Nucleus accumbens (tissue), 56 donors: Measurements from ENCODE around the gene PEBP1.
"Not testable (repeated sequence)": the region's sequence is repeated elsewhere in the genome, so short reads cannot be mapped to it uniquely, and the experiment has no call there.

ENCODE experiments used
- DNase-seq, 56 donors: peaks; one replicate each; lab custom pipeline; 2025; lab: John Stamatoyannopoulos, UW

The PEBP1 gene

DNA sequence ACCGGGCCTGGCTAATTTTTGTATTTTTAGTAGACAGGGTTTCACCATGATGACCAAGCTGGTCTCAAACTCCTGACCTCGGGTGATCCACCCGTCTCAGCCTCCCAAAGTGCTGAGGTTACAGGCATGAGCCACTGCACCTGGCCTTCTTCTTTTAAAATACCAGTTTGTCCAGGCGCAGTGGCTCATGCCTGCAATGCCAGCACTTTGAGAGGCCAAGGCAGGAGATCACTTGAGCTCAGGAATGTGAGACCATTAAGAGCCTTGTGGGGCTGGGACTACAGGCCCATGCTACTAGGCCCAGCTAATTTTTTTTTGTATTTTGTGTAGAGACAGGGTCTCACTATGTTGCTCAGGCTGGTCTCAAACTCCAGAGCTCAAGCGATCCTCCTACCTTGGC lies 8.1 kb upstream of the PEBP1 start:
- no peak for DNase-seq

DNA sequence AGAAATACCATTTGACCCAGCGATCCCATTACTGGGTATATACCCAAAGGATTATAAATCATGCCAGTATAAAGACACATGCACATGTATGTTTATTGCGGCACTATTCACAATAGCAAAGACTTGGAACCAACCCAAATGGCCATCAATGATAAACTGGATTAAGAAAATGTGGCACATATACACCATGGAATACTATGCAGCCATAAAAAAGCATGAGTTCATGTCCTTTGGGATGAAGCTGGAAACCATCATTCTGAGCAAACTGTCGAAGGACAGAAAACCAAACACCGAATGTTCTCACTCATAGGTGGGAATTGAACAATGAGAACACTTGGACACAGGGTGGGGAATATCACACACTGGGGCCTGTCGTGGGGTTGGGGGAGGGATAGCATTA lies 6.5 kb upstream of the PEBP1 start:
- DNase-seq: not testable (repeated sequence)

DNA sequence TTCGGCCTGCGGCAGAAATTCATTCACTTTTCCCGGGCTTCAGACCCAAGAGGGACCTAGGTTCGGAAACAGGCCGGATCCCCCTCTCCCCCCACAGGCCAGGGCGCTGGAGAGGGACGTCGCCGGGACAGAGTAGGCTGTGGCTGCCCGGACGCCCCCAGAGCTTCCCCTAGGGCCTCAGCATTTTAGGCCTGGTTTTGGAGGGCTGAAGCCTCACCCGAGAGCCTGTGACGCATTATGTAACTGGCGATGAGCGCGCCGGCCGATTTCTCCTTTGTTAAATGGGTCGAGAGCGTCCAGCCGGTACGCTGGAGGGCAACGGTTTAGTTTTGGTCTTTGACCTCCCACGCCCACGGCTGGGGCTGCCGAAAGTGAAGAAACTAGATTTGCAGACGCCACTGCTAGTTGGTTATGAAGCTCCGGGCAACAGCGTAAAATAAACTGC lies 657 bp downstream of the PEBP1 start:
- peak in 36 of 56 donors; percentile 8 to 59 (median 34) for DNase-seq

DNA sequence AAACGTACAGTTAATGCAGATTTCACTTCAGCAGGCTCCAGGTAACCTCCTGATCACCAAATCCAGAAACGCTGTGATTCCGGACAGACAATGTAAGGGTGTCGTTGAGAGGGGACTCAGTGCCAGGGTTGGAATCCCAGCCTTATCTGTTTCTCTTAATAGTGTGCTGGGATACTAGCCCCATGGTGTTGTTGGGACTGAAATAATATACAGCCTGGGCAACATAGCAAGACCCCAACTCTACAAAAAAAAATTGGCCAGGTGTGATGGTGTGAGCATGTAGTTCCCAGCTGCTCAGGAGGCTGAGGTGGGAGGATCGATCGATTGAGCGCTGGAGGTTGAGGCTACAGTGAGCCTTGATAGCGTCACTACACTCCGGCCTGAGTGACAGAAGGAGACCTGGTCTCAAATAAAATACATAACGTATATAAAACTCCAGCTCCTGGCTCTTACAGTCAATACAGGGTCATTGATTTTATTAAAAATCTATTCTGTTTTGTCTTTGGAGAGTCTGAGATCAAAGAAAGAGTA lies 1.3 kb downstream of the PEBP1 start:
- DNase-seq: peak in 1 of 56 donors; percentile 19

DNA sequence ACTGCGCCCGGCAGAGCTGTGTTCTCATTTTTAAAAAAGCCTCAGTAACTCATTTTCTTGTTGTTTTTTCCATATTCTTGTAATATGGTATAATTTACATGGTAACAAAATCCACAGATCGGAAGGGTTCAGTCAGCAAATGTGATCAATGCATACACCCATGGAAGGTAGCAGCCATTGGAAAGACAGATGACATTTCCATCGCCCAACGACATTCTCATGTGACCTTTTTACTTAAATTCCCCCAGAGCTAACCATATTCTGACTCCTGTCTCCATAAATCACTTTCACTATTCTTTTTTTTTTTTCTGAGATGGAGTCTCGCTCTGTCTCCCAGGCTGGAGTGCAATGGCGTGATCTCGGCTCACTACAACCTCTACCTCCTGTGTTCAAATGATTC lies 4.9 kb downstream of the PEBP1 start:
- no peak for DNase-seq

DNA sequence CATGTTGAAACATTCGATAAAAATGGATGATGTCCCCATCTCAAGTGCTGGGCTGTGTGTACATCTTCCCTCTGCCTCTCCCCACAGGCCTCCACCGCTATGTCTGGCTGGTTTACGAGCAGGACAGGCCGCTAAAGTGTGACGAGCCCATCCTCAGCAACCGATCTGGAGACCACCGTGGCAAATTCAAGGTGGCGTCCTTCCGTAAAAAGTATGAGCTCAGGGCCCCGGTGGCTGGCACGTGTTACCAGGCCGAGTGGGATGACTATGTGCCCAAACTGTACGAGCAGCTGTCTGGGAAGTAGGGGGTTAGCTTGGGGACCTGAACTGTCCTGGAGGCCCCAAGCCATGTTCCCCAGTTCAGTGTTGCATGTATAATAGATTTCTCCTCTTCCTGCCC lies 8.6 kb downstream of the PEBP1 start:
- DNase-seq: no peak

DNA sequence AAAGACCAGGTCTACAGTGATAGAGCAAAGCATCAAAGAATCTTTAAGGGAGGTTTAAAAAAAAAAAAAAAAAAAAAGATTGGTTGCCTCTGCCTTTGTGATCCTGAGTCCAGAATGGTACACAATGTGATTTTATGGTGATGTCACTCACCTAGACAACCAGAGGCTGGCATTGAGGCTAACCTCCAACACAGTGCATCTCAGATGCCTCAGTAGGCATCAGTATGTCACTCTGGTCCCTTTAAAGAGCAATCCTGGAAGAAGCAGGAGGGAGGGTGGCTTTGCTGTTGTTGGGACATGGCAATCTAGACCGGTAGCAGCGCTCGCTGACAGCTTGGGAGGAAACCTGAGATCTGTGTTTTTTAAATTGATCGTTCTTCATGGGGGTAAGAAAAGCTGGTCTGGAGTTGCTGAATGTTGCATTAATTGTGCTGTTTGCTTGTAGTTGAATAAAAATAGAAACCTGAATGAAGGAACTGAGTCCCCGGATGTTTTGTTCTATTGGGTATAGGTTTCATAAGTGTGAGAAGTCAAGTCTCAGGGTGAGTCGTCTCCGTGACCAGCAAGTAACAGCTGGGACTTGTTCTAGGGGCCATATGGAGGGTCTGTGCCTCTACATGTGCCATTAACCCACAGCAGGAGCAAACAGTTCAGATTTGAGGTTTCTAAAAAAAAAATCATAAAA lies 9.3 kb downstream of the PEBP1 start:
- no peak for DNase-seq

DNA sequence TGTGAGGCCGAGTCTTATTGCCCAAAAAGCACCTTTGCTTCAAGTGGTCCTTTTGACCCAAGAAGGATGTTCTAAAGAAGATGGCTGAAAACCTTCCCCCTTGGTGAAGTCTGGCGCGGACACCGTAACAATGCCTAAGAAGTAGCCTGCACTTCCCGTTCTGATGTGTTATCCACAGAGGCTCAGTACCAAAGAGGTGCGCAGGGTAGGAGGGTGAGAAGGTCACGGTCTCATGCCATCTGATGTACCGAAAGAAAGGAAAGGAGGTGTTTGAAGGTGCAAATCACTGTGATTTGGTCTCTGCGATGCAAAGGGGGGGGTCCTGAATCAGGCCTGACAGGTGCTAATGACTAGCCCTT lies 9.9 kb downstream of the PEBP1 start:
- no peak for DNase-seq

DNA sequence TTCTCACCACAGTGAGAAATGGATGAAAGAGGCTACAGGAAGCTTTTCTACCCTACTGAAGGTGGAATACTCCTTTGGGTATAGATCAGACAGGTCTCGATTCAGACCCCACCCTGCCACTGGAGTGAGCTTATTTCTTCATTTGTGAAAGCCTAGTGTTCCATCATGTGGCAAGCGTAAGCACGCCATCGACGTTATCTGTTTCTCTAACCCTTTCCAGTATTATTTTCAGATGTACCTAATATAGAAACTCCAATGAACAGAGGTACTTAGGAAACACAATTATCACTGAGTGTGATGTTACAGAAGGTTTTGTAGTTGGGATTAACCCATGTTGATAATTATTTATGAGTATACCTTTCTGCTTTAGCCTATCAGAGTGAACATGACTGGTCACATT lies 12.4 kb downstream of the PEBP1 start:
- no peak for DNase-seq

DNA sequence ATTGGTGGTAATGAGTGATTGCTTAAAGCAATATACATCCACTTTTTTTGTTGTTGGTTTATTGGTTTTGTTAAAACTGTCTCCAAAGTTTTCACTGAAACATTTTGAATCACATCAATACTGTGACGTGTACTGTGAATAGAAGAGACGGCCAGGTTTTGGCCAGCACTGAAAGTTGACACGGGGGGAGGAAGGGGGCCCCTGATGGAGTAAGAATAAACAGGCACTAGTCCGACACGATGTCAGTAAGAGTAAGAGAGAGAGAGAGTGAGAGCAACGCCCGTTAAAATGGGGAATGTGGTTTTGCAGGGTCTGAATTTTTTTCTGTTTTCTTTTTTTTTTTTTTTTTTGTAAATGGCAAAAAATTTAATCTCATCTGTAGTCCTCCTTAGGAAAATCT lies 14.7 kb downstream of the PEBP1 start:
- peak in 5 of 56 donors; percentile 4 to 21 (median 8) for DNase-seq

DNA sequence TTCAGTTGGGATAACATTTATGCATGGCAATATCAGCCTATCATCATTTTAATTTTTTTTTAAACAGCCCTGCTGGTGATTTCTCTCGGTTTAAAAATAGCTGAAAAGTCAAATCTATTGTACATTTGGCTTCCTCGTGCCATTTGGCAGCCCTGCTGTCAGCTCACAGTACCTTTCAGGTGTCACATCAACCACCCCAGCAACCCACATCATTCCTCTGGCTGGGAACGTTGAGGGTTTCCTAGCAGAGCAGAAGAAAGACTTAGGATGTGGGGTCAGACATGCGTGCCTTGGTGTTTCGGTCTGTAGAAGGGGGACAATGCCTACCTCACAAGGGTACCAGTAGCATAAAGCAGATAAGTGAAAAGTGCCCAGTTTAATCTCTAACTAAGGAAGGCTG lies 15.8 kb downstream of the PEBP1 start:
- peak in 10 of 56 donors; percentile 5 to 46 (median 25) for DNase-seq

DNA sequence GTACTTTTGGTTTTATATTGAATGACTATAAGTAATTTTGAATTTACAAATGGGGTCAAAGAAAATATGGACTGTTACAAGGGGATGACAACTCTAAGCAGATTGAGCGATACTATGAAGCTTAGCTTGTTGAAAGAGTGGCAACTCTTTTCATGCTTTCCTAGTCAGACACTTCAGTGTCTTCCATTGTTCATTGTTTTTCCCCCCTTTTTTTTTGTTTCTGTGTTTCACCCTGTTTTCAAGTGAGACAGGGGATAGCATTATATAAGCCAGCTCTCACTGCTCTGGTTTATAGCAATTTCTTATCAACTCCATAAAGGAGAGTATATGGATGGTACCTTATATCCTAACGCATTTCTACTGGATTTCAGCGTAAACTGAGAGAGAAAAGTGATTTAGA lies 24.6 kb downstream of the PEBP1 start:
- no peak for DNase-seq

DNA sequence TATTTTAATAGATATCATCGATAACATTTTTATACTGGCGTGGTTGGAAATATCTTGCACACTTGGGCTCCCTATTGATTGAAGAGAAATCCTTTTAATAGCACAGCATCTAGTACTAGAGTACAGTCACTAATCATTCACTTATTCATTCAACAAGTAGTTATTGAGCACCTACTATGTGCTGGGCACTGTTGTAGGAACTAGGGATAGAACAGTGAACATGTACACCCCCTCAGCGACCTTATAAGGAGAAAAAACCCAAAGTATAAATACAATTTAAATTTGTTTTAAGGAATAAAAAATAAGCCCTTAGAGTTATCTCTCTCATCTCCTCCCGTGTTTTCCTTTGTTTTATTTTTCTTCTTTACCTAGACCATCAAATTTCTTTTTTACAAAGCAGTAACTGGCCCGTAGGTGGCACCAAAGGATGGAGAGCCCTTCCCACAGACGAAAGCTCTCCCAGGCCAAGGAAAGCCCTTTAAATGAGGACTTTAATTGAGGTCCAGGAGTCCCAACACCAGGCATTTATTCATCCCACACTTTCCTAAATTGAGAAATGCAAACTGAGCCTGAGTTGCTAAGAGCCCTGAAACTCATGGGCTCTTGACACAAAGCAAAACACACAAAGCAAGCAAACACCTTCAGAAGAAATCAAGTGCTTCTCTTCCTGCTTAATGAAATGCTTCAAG lies 29.0 kb downstream of the PEBP1 start:
- peak in 6 of 56 donors; percentile 10 to 33 (median 18) for DNase-seq

DNA sequence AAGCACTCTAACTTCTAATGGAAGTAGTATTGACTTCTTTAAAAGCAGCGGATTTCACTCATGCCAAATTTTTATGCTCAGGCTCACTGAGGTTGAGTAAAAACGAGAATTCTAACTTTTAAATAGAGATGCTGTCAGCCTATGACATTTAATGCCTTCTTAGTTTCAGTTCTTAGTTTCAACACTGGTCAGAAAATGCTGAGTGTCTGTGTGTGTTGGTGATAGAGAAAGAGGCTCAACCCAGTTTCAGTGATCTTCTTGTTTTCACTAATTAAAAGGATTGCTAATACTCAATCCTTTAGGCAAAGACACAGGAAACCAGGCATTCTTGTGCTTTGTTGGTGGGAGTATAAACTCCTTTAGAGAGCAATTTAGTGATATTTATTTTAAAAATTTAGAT lies 31.0 kb downstream of the PEBP1 start:
- DNase-seq: no peak

DNA sequence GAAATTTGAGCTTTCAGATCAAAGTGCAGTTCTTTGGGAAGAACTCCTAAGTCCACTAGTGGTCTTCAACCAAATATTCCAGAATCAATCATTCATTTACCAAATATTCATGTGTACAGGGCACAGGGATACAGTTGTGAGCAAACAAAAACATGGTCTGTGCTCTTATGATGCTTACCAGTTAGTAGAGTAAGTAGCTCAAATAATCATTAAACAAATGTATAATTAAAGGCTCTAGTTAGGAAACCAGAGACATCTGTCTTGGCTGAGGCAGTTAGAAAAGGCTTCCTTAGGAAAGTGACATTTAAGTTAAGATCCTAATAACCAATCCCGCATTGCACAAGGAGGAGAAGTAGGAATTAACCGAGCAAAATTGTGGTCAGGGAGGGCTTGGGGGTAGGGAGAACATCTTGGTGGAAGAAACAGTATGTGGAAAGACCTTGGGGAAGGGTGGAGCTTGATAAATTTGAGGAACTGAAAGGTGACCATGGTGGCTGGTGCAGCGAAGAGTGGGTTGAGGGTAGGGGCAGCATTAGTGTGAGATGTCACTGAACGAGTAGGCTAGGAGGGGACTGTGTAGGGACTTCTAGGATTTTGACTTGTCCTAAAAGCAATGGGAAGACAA lies 40.0 kb downstream of the PEBP1 start:
- DNase-seq: no peak

DNA sequence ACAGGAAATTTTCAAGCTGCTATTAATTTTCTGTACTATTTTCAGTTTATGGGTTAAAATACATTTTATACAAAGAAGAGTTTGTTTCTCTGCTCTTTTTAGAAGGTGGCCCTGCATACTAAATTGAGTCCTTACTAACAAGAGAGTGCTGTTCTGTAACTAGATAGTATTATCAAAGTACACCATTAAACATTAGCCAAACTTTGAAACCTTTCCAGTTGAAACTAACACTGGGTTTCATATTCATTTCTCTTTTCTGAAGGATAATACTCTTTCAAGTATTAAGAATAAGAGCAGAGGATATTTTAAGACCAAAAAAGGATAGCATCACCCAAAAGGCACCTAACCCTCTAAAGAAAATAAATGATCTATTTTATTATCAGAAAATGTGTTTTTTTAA lies 47.2 kb downstream of the PEBP1 start:
- no peak for DNase-seq

DNA sequence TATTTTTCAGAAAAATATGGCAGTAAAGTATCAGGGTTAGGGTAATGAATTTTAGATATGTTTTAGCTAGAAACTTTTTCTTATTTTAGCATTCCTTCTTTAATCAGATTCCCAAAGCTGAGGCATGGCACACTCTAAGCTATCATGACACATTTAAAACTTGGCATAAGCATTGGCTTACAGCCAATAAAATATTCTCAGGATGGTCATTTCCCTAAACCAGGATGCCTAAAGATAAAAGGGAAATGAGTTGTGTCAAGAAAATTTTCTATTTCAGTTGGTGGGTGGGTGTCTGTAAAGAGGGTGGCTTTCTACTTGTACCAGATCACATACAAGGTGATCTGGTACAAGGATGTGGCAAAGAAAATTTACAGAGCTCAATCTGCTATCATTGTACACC lies 47.8 kb downstream of the PEBP1 start:
- DNase-seq: no peak

DNA sequence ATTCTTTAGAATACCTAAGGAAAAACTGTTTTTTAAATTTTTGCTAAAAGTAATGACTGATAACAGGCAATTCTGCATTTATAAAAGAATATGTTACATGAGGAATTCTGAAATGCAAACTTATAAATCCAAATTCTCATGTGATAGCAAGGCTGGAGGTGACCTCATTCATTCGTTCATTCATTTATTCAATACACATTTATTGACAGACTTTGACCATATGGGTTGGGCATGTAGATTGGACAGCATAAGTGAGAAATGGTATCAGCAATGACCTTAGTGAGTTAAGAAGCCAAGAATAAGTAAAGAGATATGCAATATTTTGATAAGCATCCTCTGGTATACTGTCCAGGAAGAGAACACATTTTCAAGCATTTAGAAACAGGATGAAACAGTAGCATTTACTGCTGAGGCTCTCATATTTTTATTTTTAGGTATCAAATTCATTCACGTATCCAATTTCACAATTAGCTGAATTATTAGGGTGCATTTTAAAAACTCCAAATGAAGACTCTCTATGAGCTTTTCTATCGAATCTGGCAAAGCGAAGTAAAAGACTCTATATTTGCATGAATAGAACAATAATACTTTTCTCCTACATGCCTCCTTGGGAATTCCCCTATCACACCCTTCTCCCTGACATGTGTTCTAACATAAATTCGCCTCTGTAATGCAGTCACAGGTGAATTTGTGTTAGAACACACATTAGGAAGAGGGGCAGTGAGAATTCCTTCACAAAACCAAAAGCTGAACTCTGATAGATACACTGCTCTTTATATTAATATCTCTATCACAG lies 49.9 kb downstream of the PEBP1 start:
- DNase-seq: no peak

DNA sequence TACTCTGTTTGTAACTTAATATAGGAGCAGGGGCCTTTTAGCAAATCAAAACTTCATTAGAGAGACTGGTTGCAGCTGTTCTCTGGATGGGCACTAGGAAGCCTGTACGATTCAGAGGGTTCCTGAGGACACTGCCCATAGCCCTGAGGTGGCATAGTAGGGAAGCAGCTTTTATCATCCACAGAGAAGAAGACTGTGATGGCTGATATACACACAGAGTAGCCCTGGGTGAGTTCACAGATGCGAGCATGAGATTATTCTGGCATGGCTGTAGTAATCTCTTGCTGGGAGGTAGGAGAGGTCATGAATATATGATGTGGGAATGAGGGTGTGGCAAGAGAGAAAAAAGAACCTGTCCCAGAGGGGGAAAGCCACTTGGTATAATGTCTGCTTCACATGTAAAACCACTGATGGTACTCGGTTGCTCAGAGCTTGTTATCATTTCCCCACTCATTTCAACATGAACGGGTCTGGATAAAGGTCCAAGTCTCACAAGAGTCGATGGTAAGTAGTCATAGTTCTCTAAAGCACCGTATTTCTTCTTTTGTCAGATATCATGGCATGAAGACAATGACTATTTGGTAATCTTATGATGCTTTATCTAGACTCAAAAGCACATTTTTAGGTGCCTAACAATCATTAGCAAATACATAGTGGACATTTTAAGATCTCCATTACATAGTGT lies 52.0 kb downstream of the PEBP1 start:
- DNase-seq: peak in 5 of 56 donors; percentile 3 to 16 (median 8)

DNA sequence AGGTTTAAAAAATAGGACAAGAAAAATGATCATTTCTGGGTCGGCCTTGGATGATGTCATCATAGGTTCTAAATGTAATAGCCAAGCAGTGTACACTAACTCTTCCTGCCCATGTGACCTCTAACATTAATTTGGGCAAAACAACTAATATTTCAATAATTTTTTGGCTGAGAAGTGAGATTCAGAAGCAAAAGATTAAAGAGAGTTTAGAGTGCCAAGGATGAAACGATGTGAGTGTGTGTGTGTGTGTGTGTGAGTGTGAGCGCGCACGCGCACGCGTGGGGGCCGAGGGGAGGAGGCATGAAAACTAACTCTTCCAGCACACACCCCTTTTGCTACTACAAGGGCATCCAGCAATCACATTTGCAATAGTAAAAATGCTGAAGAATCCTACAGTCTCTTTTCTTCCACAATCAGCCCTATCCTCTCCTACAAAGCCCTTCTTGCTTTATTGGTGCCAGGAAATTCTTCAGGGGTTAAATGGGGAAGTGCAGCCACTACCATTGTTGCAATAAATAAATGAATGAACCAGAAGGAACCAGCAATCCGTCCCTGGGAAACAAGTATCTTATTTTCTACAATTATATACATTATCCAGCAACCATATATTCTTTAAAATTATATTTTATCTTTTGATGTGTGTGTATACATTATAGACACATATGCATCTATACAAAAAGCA lies 52.9 kb downstream of the PEBP1 start:
- peak in 52 of 56 donors; percentile 3 to 82 (median 46) for DNase-seq
